GM18858 (cell line): ENCODE measurements around the gene PPP1R9A.

Experiments used
- ATAC-seq: cut with Tn5 transposase; IDR thresholded peaks from one replicate; pipeline ENCODE4 v1.9.1; 2021; ENCODE audit not compliant: unreplicated experiment

PPP1R9A gene

GRCh38 chr7:94908323-94909178 lies 1.2 kb downstream of the PPP1R9A start:
- ATAC-seq = no peak

- no peak for ATAC-seq
Measured at GRCh38 chr7:94909179-94909466, 1.7 kb downstream of the PPP1R9A start.

- ATAC-seq = no peak
Measured at GRCh38 chr7:94912085-94912484, 4.7 kb downstream of the PPP1R9A start.

- ATAC-seq = no peak
Measured at GRCh38 chr7:94913391-94913790, 6.0 kb downstream of the PPP1R9A start.

GRCh38 chr7:94921911-94922310 lies 14.5 kb downstream of the PPP1R9A start:
- ATAC-seq = no peak

GRCh38 chr7:94922457-94922856 lies 15.1 kb downstream of the PPP1R9A start:
- ATAC-seq = no peak

- ATAC-seq = no peak
Measured at GRCh38 chr7:94923412-94923811, 16.0 kb downstream of the PPP1R9A start.

- ATAC-seq = no peak
Measured at GRCh38 chr7:94928168-94928707, 20.8 kb downstream of the PPP1R9A start.

GRCh38 chr7:94933256-94933990 lies 26.0 kb downstream of the PPP1R9A start:
- ATAC-seq = no peak

GRCh38 chr7:94939395-94939794 lies 32.0 kb downstream of the PPP1R9A start:
- no peak for ATAC-seq

GRCh38 chr7:94940241-94940640 lies 32.8 kb downstream of the PPP1R9A start:
- ATAC-seq = no peak

GRCh38 chr7:94941844-94942632 lies 34.6 kb downstream of the PPP1R9A start:
- no peak for ATAC-seq

GRCh38 chr7:94943134-94943533 lies 35.7 kb downstream of the PPP1R9A start:
- ATAC-seq = no peak

GRCh38 chr7:94949532-94949931 lies 42.1 kb downstream of the PPP1R9A start:
- no peak for ATAC-seq

GRCh38 chr7:94955807-94956206 lies 48.4 kb downstream of the PPP1R9A start:
- no peak for ATAC-seq

GRCh38 chr7:94957061-94957460 lies 49.7 kb downstream of the PPP1R9A start:
- no peak for ATAC-seq

- ATAC-seq = no peak
Measured at GRCh38 chr7:94962661-94963060, 55.3 kb downstream of the PPP1R9A start.

- ATAC-seq = no peak
Measured at GRCh38 chr7:94969434-94970084, 62.2 kb downstream of the PPP1R9A start.

- ATAC-seq = no peak
Measured at GRCh38 chr7:94970085-94970576, 62.7 kb downstream of the PPP1R9A start.

GRCh38 chr7:94971051-94971867 lies 63.9 kb downstream of the PPP1R9A start:
- no peak for ATAC-seq
